Gastroesophageal sphincter (tissue), 4 donors: ENCODE measurements around the gene PDZD7. TPM values are rescaled to one million over a fixed set of nuclear protein-coding genes. Genes with fewer than 3 reads are reported as not detected.

Source experiments
- ATAC-seq: fragments of 150-250 bp; one replicate; pipeline ENCODE4 v1.9.1; 2016; ENCODE audit warnings: mild to moderate bottlenecking, moderate library complexity
- H3K27ac ChIP-seq, 4 donors: fragments of 200-600 bp; sonication (generic) in 3 of 4; 1 replicate in 3 of 4; 2 replicates in 1 of 4; pipeline ENCODE4 v1.5.1; 2016 to 2019
- H3K27me3 ChIP-seq: fragments of 200-600 bp; sonication (generic); one replicate; pipeline ENCODE4 v1.5.1; 2019
- H3K36me3 ChIP-seq, 2 donors: fragments of 200-600 bp; sonication (generic); one replicate each; pipeline ENCODE4 v1.5.1; 2019; ENCODE audit warnings: control low read depth in 1 of 2
- H3K4me1 ChIP-seq, 3 donors: fragments of 200-600 bp; sonication (generic); 1 replicate in 2 of 3; 2 replicates in 1 of 3; pipeline ENCODE4 v1.5.1; 2016 to 2019; ENCODE audit warnings: control low read depth in 2 of 3
- H3K4me3 ChIP-seq, 2 donors: fragments of 200-600 bp; sonication (generic); one replicate each; pipeline ENCODE4 v1.5.1; 2019; ENCODE audit warnings: mild to moderate bottlenecking in 1 of 2, moderate library complexity in 1 of 2
- H3K9me3 ChIP-seq, 3 donors: fragments of 200-600 bp; sonication (generic); one replicate each; pipeline ENCODE4 v1.5.1; 2017 to 2019; ENCODE audit warnings: control low read depth in 2 of 3
- CTCF ChIP-seq, 4 experiments: fragments of 200-600 bp in 2 of 4; fragments of 450-650 bp in 2 of 4; sonication (generic) in 1 of 4; IDR thresholded peaks; one replicate each; pipeline ENCODE4 v1.5.1; 2017 to 2019; ENCODE audit warnings: antibody characterized with exemption in 4 of 4, mild to moderate bottlenecking in 2 of 4, moderate library complexity in 2 of 4
- EP300 ChIP-seq: sonication (generic); formaldehyde crosslinking; IDR thresholded peaks from one replicate; pipeline ENCODE4 v1.6.1; 2017; ENCODE audit warnings: antibody characterized with exemption, mild to moderate bottlenecking
- POLR2A ChIP-seq, 2 donors: fragments of 450-650 bp; IDR thresholded peaks; one replicate each; pipeline ENCODE4 v1.6.1; 2017; ENCODE audit warnings: antibody characterized with exemption in 2 of 2, mild to moderate bottlenecking in 2 of 2, moderate library complexity in 1 of 2
- POLR2AphosphoS5 ChIP-seq: sonication (generic); formaldehyde crosslinking; IDR thresholded peaks from one replicate; pipeline ENCODE4 v1.6.1; 2017; ENCODE audit warnings: antibody characterized with exemption
- WGBS, 2 donors: methylation state at CpG; one replicate each; pipeline ENCODE4 v1.1.5; 2018; ENCODE audit warnings: low coverage in 1 of 2; 5-methylcytosine and 5-hydroxymethylcytosine counted together
- total RNA-seq, 4 donors: library from RNA; depleted of rRNA; stranded (reverse); fragments of >200 nt; gene quantifications; one replicate each; pipeline ENCODE4 v1.1.0, GENCODE V29; 2016

PDZD7 gene
- total RNA-seq, 4 donors from 2014 or later = 0.31 to 0.54 (median 0.39) TPM; not detected in 1

DNA sequence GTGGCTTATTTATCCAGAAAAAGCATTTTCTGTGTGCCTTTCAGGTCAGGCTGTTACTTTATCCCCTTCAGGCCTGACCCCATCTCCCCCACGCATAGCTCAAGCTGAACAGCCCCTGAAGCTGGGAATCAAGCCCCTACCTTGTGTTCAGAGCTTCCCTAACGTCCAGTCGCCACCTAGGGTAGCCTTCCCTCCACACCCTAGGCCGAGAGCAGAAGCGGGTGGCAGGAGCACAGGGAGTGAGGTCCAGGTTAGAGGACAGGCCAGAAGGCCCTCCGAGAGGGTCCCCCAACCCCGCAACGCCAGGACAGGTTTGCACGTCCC is 62.1 kb downstream of the PDZD7 start:
- 20% methylated on average over 1 of the region's 9 CpGs; no CpG with 5 or more reads in 1 of the 2 donors for WGBS, 2 donors
- H3K9me3 ChIP-seq = no peaks in the 10 kb centered on the region
- ATAC-seq = peak; percentile 8
- peaks cover 0 to 21% (median 11%) of the 10 kb centered on the region in 3 donors for H3K4me1 ChIP-seq
- H3K36me3 ChIP-seq = peaks cover 0 to 29% of the 10 kb centered on the region in 2 donors
- TF ChIP-seq POLR2AphosphoS5 (no peak), EP300 (no peak), CTCF (IDR thresholded peaks at IDR 0.05) (no peak), POLR2A (IDR thresholded peaks at IDR 0.05) (no peak)
- peak overlapping the region; percentile 32 to 62 for H3K4me3 ChIP-seq
- no peaks in the 10 kb centered on the region for H3K27me3 ChIP-seq
- peak overlapping the region in 1 of 4 donors; percentile 54 for H3K27ac ChIP-seq

DNA sequence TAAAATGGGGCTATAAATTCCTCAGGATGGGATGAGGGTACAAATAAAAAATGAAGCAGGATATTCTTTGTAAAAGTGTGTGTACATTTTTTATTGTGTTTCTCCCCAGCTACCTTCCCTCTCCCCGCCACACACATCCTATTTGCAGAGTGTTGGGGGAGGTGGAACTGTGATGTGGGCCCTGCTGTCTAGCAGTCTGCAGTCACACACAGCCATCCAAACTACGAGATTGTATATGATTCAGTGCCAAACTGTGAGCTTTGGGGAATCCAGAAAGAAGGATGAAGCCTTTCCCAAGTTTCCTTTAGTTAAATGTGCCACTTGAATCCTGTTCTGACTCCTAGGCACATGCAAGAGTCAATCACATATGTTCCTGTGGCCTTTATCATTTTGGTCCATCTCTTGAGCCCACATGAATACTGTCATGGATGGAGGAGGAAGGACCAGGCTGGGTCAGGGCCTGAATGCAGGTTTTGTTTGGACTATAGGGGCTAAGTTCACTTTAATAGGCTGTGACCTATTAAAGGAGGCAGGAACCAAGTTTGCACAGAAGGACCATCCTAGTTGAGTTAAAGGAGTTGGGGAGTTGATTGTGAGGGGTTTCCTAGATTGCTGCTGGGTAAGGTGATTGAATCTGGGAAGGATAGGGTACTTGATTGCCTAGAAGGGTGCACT is 62.7 kb downstream of the PDZD7 start:
- TF ChIP-seq EP300 (no peak), POLR2A (IDR thresholded peaks at IDR 0.05) (no peak), POLR2AphosphoS5 (no peak), CTCF (IDR thresholded peaks at IDR 0.05) (no peak)
- Histone ChIP-seq H3K4me1 (peaks cover 0 to 21% (median 11%) of the 10 kb centered on the region in 3 donors), H3K9me3 (no peaks in the 10 kb centered on the region), H3K27me3 (no peaks in the 10 kb centered on the region), H3K36me3 (peaks cover 0 to 36% of the 10 kb centered on the region in 2 donors), H3K27ac (no peak overlapping the region), H3K4me3 (no peak overlapping the region)
- no peak for ATAC-seq
- 71 to 100% methylated on average over 1 to 2 of the region's 2 CpGs for WGBS, 2 donors

- Histone ChIP-seq H3K27me3 (no peaks in the 10 kb centered on the region), H3K4me1 (peaks cover 0 to 21% (median 11%) of the 10 kb centered on the region in 3 donors), H3K27ac (no peak overlapping the region), H3K36me3 (peaks cover 0 to 44% of the 10 kb centered on the region in 2 donors), H3K9me3 (no peaks in the 10 kb centered on the region), H3K4me3 (no peak overlapping the region)
- no peak for ATAC-seq
- 50 to 82% methylated on average over 1 to 2 of the region's 2 CpGs for WGBS, 2 donors
- TF ChIP-seq EP300 (no peak), POLR2A (IDR thresholded peaks at IDR 0.05) (no peak), CTCF (IDR thresholded peaks at IDR 0.05) (no peak), POLR2AphosphoS5 (no peak)
Observed at GRCh38 chr10:100967332-100967731, 63.6 kb downstream of the PDZD7 start.

- Histone ChIP-seq H3K36me3 (peaks cover 0 to 49% of the 10 kb centered on the region in 2 donors), H3K9me3 (no peaks in the 10 kb centered on the region), H3K4me3 (no peak overlapping the region), H3K4me1 (peaks cover 0 to 21% (median 11%) of the 10 kb centered on the region in 3 donors), H3K27ac (no peak overlapping the region), H3K27me3 (no peaks in the 10 kb centered on the region)
- no peak for TF ChIP-seq CTCF (IDR thresholded peaks at IDR 0.05)
- TF ChIP-seq POLR2A (IDR thresholded peaks at IDR 0.05) = no peak
- TF ChIP-seq POLR2AphosphoS5 = no peak
- no peak for TF ChIP-seq EP300
- 42 to 86% methylated on average over 1 to 2 of the region's 2 CpGs for WGBS, 2 donors
- ATAC-seq = no peak
Observed at GRCh38 chr10:100966887-100967286, 64.0 kb downstream of the PDZD7 start.

DNA sequence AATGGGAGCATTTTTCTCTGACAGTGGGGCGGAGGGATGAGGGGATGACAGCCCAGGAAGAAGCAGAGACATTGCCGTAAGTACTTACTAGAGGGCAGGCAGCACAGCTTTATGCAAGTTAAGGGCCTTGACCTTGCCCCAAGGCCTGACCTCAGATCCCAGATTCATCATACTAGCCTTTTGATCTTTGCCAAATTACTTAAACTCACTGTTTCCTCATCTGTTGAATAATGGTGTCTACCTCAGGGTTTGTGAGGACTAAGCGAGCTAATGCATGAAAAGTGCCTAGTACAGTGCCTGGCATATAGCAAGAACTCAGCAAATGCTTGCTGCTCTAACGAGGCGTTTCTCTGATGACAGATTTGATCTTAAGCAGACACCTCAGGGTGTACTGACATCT is 65.1 kb downstream of the PDZD7 start:
- Histone ChIP-seq H3K27ac (no peak overlapping the region), H3K9me3 (no peaks in the 10 kb centered on the region), H3K27me3 (no peaks in the 10 kb centered on the region), H3K36me3 (peaks cover 0 to 58% of the 10 kb centered on the region in 2 donors), H3K4me3 (no peak overlapping the region), H3K4me1 (peaks cover 0 to 21% (median 11%) of the 10 kb centered on the region in 3 donors)
- TF ChIP-seq POLR2AphosphoS5 (no peak), POLR2A (IDR thresholded peaks at IDR 0.05) (no peak), CTCF (IDR thresholded peaks at IDR 0.05) (no peak), EP300 (no peak)
- no peak for ATAC-seq
- WGBS, 2 donors = 65 to 72% methylated on average over 4 to 5 of the region's 5 CpGs
